Measurements from ENCODE around the gene NNMT. TPM values are rescaled to one million over a fixed set of nuclear protein-coding genes. Genes with fewer than 3 reads are reported as not detected.

Gene NNMT
- total RNA-seq, 1 experiment from 2014 or later = not detected

- Histone ChIP-seq H3K4me2 (ENCODE audit: insufficient read depth, insufficient read length, low read length) (no peak overlapping the region), H3K9me3 (ENCODE audit: control insufficient read depth, low read depth, low read length) (peaks cover 5% of the 10 kb centered on the region), H2BK120ac (ENCODE audit: low read depth, low read length, poor library complexity, severe bottlenecking) (no peak overlapping the region), H4K8ac (replicated peaks; ENCODE audit: insufficient read length, low read depth, low read length) (no peak overlapping the region), H2BK5ac (ENCODE audit: insufficient read length, low read length) (no peak overlapping the region), H3K79me1 (ENCODE audit: insufficient read depth, low read depth, low read length, poor library complexity, severe bottlenecking) (no peaks in the 10 kb centered on the region), H3K27ac (ENCODE audit: insufficient read length, low read depth, low read length) (no peak overlapping the region), H4K91ac (ENCODE audit: insufficient read length, low read depth, low read length) (no peak overlapping the region), H3K14ac (ENCODE audit: insufficient read depth, low read length) (no peak overlapping the region), H3K4me1 (ENCODE audit: insufficient read depth, low read length) (no peaks in the 10 kb centered on the region), H3K23me2 (ENCODE audit: insufficient read length, low read depth, low read length, poor library complexity, severe bottlenecking) (no peaks in the 10 kb centered on the region), H2BK12ac (ENCODE audit: insufficient read length, low read depth, low read length) (no peak overlapping the region), H2AK5ac (ENCODE audit: insufficient read length, low read length) (no peak overlapping the region), H4K20me1 (ENCODE audit: control insufficient read depth, insufficient read depth, insufficient read length) (no peaks in the 10 kb centered on the region), H3K23ac (ENCODE audit: insufficient read length, low read depth, low read length) (no peak overlapping the region), H3K56ac (ENCODE audit: insufficient read length, low read depth, low read length) (no peak overlapping the region), H2BK15ac (ENCODE audit: low read depth, low read length) (no peak overlapping the region), H3K9ac (ENCODE audit: extremely low read depth, insufficient read length, low read length) (no peak overlapping the region), H4K5ac (ENCODE audit: insufficient read length, low read depth, low read length) (no peak overlapping the region), H3K18ac (ENCODE audit: insufficient read length, low read depth, low read length) (no peak overlapping the region), H2AFZ (ENCODE audit: low read length) (no peak overlapping the region), H3K27me3 (ENCODE audit: insufficient read depth, low read length) (no peaks in the 10 kb centered on the region), H3K4ac (ENCODE audit: low read depth, low read length) (no peak overlapping the region), H3T11ph (ENCODE audit: low read length) (no peak overlapping the region), H3K79me2 (ENCODE audit: insufficient read depth, low read length) (no peaks in the 10 kb centered on the region), H2BK20ac (ENCODE audit: low read depth, low read length, poor library complexity, severe bottlenecking) (no peak overlapping the region)
- peaks cover 3% of the 10 kb centered on the region; the same call in 1 of the 2 replicates for H3K27me3 Mint-ChIP-seq (ENCODE audit: low read depth)
- H3K4me3 Mint-ChIP-seq = no peak overlapping the region
- no CpG with 5 or more reads among the region's 2 CpGs for WGBS (ENCODE audit: extremely low coverage, insufficient read length, low lambda C conversion rate)
- no peak for TF ChIP-seq CTCF (conservative IDR thresholded peaks at IDR 0.05)
- peaks cover 6 to 18% (median 7%) of the 10 kb centered on the region in 3 experiments for H3K36me3 Mint-ChIP-seq (ENCODE audit: insufficient read depth in 1 of 3, low read depth in 3 of 3)
- H3K9me3 Mint-ChIP-seq = peaks cover 8 to 20% of the 10 kb centered on the region in 2 experiments
- no peak overlapping the region for H3K27ac Mint-ChIP-seq
- no peak for DNase-seq
- H3K4me1 Mint-ChIP-seq = peaks cover 0 to 6% of the 10 kb centered on the region in 2 experiments; a peak in 1 of 4 replicates
Observed at GRCh38 chr11:114326776-114327175, 30.6 kb downstream of the NNMT start.
